Measurements from ENCODE around the gene WFDC1.

GRCh38 chr16:84255050-84255810 is 39.4 kb upstream of the WFDC1 start:
- TF ChIP-seq CTCF (IDR thresholded peaks at IDR 0.05; ENCODE audit: extremely low read depth in 1 of 2, insufficient read depth in 1 of 2, low read depth in 1 of 2, low read length in 2 of 2) (no peak), EZH2 (IDR thresholded peaks at IDR 0.05; ENCODE audit: borderline replicate concordance, low read depth, low read length, severe bottlenecking) (no peak), POLR2A (IDR thresholded peaks at IDR 0.05; ENCODE audit: low read depth, low read length) (no peak), FOS (IDR thresholded peaks at IDR 0.05; ENCODE audit: borderline replicate concordance, insufficient read depth, low read length) (no peak), POLR2AphosphoS5 (IDR thresholded peaks at IDR 0.05; ENCODE audit: insufficient read depth, low read depth, low read length) (no peak), MYC (IDR thresholded peaks at IDR 0.05; ENCODE audit: low read depth, low read length) (no peak), MAX (IDR thresholded peaks at IDR 0.05; ENCODE audit: insufficient read depth, insufficient read length) (no peak), JUN (IDR thresholded peaks at IDR 0.05; ENCODE audit: borderline replicate concordance, insufficient read depth, insufficient read length, low read depth) (no peak), GATA2 (IDR thresholded peaks at IDR 0.05; ENCODE audit: insufficient read depth, insufficient read length, low read depth, low read length) (no peak)
